HepG2 (cell line): ENCODE data around the gene TMEM134. TPM values are rescaled to one million over a fixed set of nuclear protein-coding genes. Genes with fewer than 3 reads are reported as not detected.

Experiments
- AGO1 ChIP-seq: fragments of 200-400 bp; formaldehyde crosslinking; IDR thresholded peaks from 2 replicates; pipeline ENCODE4 v1.6.1; 2017; ENCODE audit warnings: mild to moderate bottlenecking, low read depth, low read length, moderate library complexity; ENCODE audit not compliant: poor library complexity, severe bottlenecking
- AHDC1 ChIP-seq: sonication (generic); formaldehyde crosslinking; IDR thresholded peaks from 2 replicates; pipeline ENCODE4 v1.5.1; 2020; ENCODE audit warnings: mild to moderate bottlenecking, missing genetic modification reagents, borderline replicate concordance
- ATM ChIP-seq: fragments of 450-650 bp; IDR thresholded peaks from 2 replicates; pipeline ENCODE4 v1.7.1; 2017; ENCODE audit warnings: mild to moderate bottlenecking, borderline replicate concordance
- GATAD1 ChIP-seq: IDR thresholded peaks from 2 replicates; pipeline ENCODE4 v1.6.1; 2016; ENCODE audit warnings: missing genetic modification reagents, missing compliant biosample characterization
- KAT2B ChIP-seq: fragments of 150-350 bp; IDR thresholded peaks from 2 replicates; pipeline ENCODE4 v1.6.1; 2014; ENCODE audit warnings: low read depth, low read length, borderline replicate concordance
- KLF16 ChIP-seq, 2 experiments: sonication (generic) in 1 of 2; formaldehyde crosslinking in 1 of 2; IDR thresholded peaks; 2 replicates each; pipeline versions ENCODE4 v1.6.1 to v1.8.0; 2016 to 2023; ENCODE audit warnings: missing genetic modification reagents in 2 of 2, missing compliant biosample characterization in 1 of 2
- MYPOP ChIP-seq: sonication (generic); formaldehyde crosslinking; IDR thresholded peaks from 2 replicates; pipeline ENCODE4 v1.8.1; 2023; ENCODE audit warnings: mild to moderate bottlenecking, moderate library complexity, missing genetic modification reagents
- RAD51 ChIP-seq: fragments of 450-650 bp; IDR thresholded peaks from 2 replicates; pipeline ENCODE4 v1.6.1; 2016; ENCODE audit warnings: borderline replicate concordance
- SMARCC2 ChIP-seq: fragments of 450-650 bp; IDR thresholded peaks from 2 replicates; pipeline ENCODE4 v1.6.1; 2017; ENCODE audit warnings: antibody characterized with exemption, mild to moderate bottlenecking
- SSRP1 ChIP-seq: IDR thresholded peaks from 2 replicates; pipeline ENCODE4 v1.6.1; 2016; ENCODE audit warnings: control low read depth
- TBX2 ChIP-seq: sonication (generic); formaldehyde crosslinking; IDR thresholded peaks from 2 replicates; pipeline ENCODE4 v1.5.0; 2020; ENCODE audit warnings: missing genetic modification reagents, mild to moderate bottlenecking, borderline replicate concordance
- ZBTB20 ChIP-seq: sonication (generic); formaldehyde crosslinking; IDR thresholded peaks from 2 replicates; pipeline ENCODE4 v1.8.1; 2023; ENCODE audit warnings: missing genetic modification reagents, low read depth, mild to moderate bottlenecking, borderline replicate concordance
- ZBTB37 ChIP-seq: sonication (generic); formaldehyde crosslinking; IDR thresholded peaks from 2 replicates; pipeline ENCODE4 v1.4.0; 2020; ENCODE audit warnings: mild to moderate bottlenecking, missing genetic modification reagents
- ZNF234 ChIP-seq: sonication (generic); formaldehyde crosslinking; conservative IDR thresholded peaks from 2 replicates; pipeline ENCODE4 v1.5.1; 2020; ENCODE audit warnings: mild to moderate bottlenecking, missing genetic modification reagents
- ZNF331 ChIP-seq: sonication (generic); formaldehyde crosslinking; IDR thresholded peaks from 2 replicates; pipeline ENCODE4 v1.4.0; 2020; ENCODE audit warnings: missing genetic modification reagents
- ZNF704 ChIP-seq: sonication (generic); formaldehyde crosslinking; IDR thresholded peaks from 2 replicates; pipeline ENCODE4 v1.8.1; 2023; ENCODE audit warnings: mild to moderate bottlenecking, inconsistent platforms, moderate library complexity, missing genetic modification reagents, borderline replicate concordance
- polyA plus RNA-seq, 8 experiments: library from polyadenylated mRNA; depleted of rRNA in 3 of 8; stranded (reverse) in 7 of 8; unstranded in 1 of 8; fragments of >200 nt; fragmentation: Illumina TruSeq in 4 of 8; extraction: Trizol in 4 of 8; gene quantifications; 2 replicates each; pipeline versions ENCODE4 v1.2.1 to v1.2.3, GENCODE V29; 2011 to 2016; ENCODE audit warnings: low read depth in 4 of 8, missing spikeins in 1 of 8, mixed read lengths in 1 of 8; ENCODE audit not compliant: insufficient read depth in 1 of 8
- total RNA-seq, 5 experiments: library from RNA; depleted of rRNA; stranded (reverse); fragments of >200 nt; fragmentation: Illumina TruSeq; extraction: Trizol; gene quantifications; 2 replicates each; pipeline ENCODE4 v1.2.3, GENCODE V29; 2016; ENCODE audit warnings: low read depth in 1 of 5
- TF ChIP-seq, protein P1 (sequence below), 2 experiments: sonication (generic) in 1 of 2; formaldehyde crosslinking in 1 of 2; IDR thresholded peaks; 2 replicates each; pipeline versions ENCODE4 v1.4.0 to v1.6.1; 2018 to 2020; ENCODE audit warnings: missing genetic modification reagents in 2 of 2, borderline replicate concordance in 1 of 2, low read depth in 1 of 2, mild to moderate bottlenecking in 1 of 2, missing biosample characterization in 1 of 2

The TMEM134 gene
- total and polyA plus RNA-seq, 2 of the 13 experiments (the other 11 are each of a cell fraction or from before 2014, with no cell fraction given) = 6.9 to 26.9 TPM

GRCh38 chr11:67468759-67469507 lies at the start of gene TMEM134 (continued):
- TF ChIP-seq MYPOP (CRISPR knock-in tag) (no peak), KAT2B (no peak), ZNF331 (CRISPR knock-in tag) (peak; percentile 61), SSRP1 (CRISPR knock-in tag) (no peak), TBX2 (CRISPR knock-in tag) (no peak; the same call in 1 of the 2 replicates), AGO1 (peak; percentile 15), ZBTB20 (no peak), ZNF704 (CRISPR knock-in tag) (no peak), KLF16 (CRISPR knock-in tag; IDR thresholded peaks at IDR 0.05) (peak in 1 of 2 experiments; percentile 77; a peak in 2 of 4 replicates), ZBTB37 (CRISPR knock-in tag) (no peak), ZNF234 (CRISPR knock-in tag) (no peak), ATM (no peak), SMARCC2 (no peak), RAD51 (no peak), GATAD1 (CRISPR knock-in tag) (peak; percentile 84), AHDC1 (no peak; the same call in 1 of the 2 replicates)
- TF ChIP-seq, protein P1, sequence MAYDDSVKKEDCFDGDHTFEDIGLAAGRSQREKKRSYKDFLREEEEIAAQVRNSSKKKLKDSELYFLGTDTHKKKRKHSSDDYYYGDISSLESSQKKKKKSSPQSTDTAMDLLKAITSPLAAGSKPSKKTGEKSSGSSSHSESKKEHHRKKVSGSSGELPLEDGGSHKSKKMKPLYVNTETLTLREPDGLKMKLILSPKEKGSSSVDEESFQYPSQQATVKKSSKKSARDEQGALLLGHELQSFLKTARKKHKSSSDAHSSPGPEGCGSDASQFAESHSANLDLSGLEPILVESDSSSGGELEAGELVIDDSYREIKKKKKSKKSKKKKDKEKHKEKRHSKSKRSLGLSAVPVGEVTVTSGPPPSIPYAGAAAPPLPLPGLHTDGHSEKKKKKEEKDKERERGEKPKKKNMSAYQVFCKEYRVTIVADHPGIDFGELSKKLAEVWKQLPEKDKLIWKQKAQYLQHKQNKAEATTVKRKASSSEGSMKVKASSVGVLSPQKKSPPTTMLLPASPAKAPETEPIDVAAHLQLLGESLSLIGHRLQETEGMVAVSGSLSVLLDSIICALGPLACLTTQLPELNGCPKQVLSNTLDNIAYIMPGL (CRISPR knock-in tag; IDR thresholded peaks at IDR 0.05; ENCODE audit: borderline replicate concordance in 1 of 2, low read depth in 1 of 2) = peak; percentile 69 to 82; a peak in 3 of 4 replicates
